Tibial artery (tissue), 4 donors: ENCODE results near the gene WDR13.
"Not testable (repeated sequence)": the region's sequence is repeated elsewhere in the genome, so short reads cannot be mapped to it uniquely, and the experiment has no call there.

Source experiments
- DNase-seq, 2 donors: peaks; one replicate each; pipeline ENCODE4 v3.0.0-alpha.2; 2019
- H3K27ac ChIP-seq, 2 donors: fragments of 200-600 bp; sonication (generic) in 1 of 2; 1 replicate in 1 of 2; 2 replicates in 1 of 2; pipeline ENCODE4 v1.5.1; 2018 to 2019; ENCODE audit warnings: mild to moderate bottlenecking in 1 of 2
- H3K27me3 ChIP-seq, 2 donors: fragments of 200-600 bp; sonication (generic) in 1 of 2; one replicate each; pipeline versions ENCODE4 v1.5.1 to v1.6.0; 2016 to 2019
- H3K36me3 ChIP-seq, 3 donors: fragments of 200-600 bp; sonication (generic) in 2 of 3; one replicate each; pipeline ENCODE4 v1.5.1; 2016 to 2019; ENCODE audit warnings: mild to moderate bottlenecking in 2 of 3
- H3K4me1 ChIP-seq, 4 donors: fragments of 200-600 bp; sonication (generic) in 2 of 4; 1 replicate in 3 of 4; 2 replicates in 1 of 4; pipeline ENCODE4 v1.5.1; 2016 to 2019
- H3K4me3 ChIP-seq, 2 donors: fragments of 200-600 bp; sonication (generic) in 1 of 2; 1 replicate in 1 of 2; 2 replicates in 1 of 2; pipeline ENCODE4 v1.5.1; 2018 to 2019; ENCODE audit warnings: mild to moderate bottlenecking in 2 of 2
- H3K9me3 ChIP-seq, 3 donors: fragments of 200-600 bp; sonication (generic) in 1 of 3; one replicate each; pipeline ENCODE4 v1.5.1; 2016 to 2019
- intact Hi-C: fragments of 100-400 bp; cut with DNase I; formaldehyde crosslinking; loops from one replicate; pipeline ENCODE4 v1.15.0; 2023; ENCODE audit warnings: low total_unique reads
- TF ChIP-seq, protein P1 (sequence below), 2 experiments: fragments of 200-600 bp in 1 of 2; fragments of 450-650 bp in 1 of 2; IDR thresholded peaks; one replicate each; pipeline ENCODE4 v1.5.1; 2017 to 2019; ENCODE audit warnings: antibody characterized with exemption in 2 of 2, mild to moderate bottlenecking in 1 of 2, moderate library complexity in 1 of 2

The WDR13 gene

DNA sequence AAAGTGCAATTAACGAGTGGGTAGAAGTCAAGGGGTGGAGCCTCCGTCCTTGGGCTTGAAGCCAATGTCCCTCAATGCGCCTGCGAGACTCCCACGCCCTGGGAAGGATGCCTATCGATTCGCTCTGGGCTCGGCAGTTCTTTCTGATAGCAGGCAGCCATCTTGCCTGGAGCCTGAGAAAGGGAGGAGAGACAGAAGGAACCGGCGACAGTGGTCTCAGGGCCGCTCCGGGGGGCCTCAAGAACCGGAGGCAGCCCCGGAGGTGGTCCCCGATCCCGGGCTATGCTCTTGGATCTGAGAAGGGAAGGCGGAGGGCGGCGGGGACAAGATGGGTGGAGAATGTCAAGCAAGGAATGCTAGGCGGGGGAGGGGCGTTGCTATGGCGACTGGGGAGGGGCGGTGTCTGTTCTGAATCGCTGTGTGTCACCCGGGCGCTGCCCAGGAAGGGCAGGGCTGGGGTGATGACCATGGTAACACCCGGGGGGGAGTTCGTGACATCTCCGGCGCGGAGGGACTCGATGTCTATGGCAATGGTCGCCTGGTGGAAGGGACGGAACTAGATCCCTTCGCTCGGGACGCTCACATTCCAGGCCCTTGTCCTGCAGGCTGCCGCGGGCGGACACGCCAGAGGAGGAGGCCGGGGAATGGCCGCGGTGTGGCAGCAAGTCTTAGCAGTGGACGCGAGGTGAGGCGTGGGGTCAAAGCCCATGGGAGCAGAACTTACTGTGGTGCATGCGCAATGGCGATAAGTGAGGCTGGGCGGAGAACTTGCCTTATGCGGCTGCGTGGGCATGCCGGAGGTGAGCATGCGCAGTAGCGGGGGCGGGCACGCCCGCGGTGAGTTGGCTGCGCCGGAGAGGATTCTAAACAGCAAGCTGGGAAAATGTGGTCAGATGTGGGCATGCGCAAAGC is at the start of gene WDR13:
Gene WDR13 (plus strand): TSS at position 140 of the 912 bp plus-strand sequence. CDS start 505 bp downstream, at position 645.
- peak; percentile 89 to 96 for DNase-seq
- H3K4me1 ChIP-seq = peaks cover 0 to 8% (median 5%) of the 10 kb centered on the region in 4 donors
- intact Hi-C loops = loop anchor here (10.0 kb wide), 1 partner anchor 123 kb away; the partner anchor contains the start of genes FTSJ1 and SLC38A5
- H3K4me3 ChIP-seq = peak within 1 kb of the TSS; percentile 63 to 65
- H3K36me3 ChIP-seq = peaks cover 14 to 38% (median 32%) of the 10 kb centered on the region in 3 donors
- no peaks in the 10 kb centered on the region for H3K9me3 ChIP-seq
- peak within 1 kb of the TSS; percentile 93 to 94 for H3K27ac ChIP-seq
- no peaks in the 10 kb centered on the region for H3K27me3 ChIP-seq
- TF ChIP-seq, protein P1, sequence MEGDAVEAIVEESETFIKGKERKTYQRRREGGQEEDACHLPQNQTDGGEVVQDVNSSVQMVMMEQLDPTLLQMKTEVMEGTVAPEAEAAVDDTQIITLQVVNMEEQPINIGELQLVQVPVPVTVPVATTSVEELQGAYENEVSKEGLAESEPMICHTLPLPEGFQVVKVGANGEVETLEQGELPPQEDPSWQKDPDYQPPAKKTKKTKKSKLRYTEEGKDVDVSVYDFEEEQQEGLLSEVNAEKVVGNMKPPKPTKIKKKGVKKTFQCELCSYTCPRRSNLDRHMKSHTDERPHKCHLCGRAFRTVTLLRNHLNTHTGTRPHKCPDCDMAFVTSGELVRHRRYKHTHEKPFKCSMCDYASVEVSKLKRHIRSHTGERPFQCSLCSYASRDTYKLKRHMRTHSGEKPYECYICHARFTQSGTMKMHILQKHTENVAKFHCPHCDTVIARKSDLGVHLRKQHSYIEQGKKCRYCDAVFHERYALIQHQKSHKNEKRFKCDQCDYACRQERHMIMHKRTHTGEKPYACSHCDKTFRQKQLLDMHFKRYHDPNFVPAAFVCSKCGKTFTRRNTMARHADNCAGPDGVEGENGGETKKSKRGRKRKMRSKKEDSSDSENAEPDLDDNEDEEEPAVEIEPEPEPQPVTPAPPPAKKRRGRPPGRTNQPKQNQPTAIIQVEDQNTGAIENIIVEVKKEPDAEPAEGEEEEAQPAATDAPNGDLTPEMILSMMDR (IDR thresholded peaks at IDR 0.05) = no peak

DNA sequence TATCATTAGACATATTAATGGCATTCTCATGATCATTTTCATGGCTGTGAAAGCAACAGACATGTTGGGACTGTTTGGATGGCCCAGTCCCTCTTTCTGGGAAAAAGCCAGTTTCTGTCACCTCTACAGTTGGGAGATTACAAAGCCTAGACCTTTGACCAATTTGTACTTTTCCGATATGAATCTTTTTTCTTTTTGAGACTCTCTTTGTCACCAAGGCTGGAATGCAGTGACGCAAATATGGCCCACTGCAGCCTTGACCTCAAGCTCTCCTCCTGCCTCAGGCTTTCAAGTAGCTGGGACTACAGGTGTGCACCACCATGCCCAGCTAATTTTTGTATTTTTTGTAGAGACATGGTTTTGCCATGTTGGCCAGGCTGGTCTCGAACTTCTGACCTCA is 48.4 kb upstream of the WDR13 start:
- H3K27ac ChIP-seq = no peak overlapping the region
- H3K9me3 ChIP-seq = no peaks in the 10 kb centered on the region
- TF ChIP-seq, protein P1 (IDR thresholded peaks at IDR 0.05) = no peak
- H3K4me1 ChIP-seq = no peaks in the 10 kb centered on the region
- intact Hi-C loops = no loop called here
- DNase-seq = no peak
- no peak overlapping the region for H3K4me3 ChIP-seq
- H3K27me3 ChIP-seq = no peaks in the 10 kb centered on the region
- peaks cover 0 to 40% (median 10%) of the 10 kb centered on the region in 3 donors for H3K36me3 ChIP-seq

DNA sequence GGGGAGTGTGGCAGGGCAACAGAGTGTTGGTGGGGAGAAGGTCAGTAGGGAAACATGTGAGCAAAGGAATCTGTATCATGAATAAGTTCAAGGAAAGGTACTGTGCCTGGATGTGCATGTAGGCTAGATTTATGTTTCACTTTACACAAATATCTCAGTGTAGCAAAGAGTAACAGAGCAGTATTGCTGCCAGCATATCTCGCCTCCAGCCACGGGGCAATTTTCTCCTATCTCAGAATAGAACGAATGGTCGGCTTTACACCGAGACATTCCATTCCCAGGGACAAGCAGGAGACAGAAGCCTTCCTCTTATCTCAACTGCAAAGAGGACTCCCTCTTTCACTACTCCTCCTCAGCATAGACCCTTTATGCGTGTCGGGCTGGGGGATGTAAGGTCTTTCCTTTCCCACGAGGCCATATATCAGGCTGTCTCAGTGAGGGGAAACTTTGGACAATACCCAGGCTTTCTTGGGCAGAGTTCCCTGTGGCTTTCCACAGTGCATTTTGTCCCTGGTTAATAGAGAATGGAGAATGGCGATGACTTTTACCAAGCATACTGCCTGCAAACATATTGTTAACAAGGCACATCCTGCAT is 41.5 kb upstream of the WDR13 start:
- DNase-seq, intact Hi-C loops, H3K4me3 ChIP-seq, H3K9me3 ChIP-seq, H3K27ac ChIP-seq, H3K27me3 ChIP-seq, H3K4me1 ChIP-seq: not testable (repeated sequence)
- peaks cover 0 to 54% (median 26%) of the 10 kb centered on the region in 3 donors for H3K36me3 ChIP-seq

DNA sequence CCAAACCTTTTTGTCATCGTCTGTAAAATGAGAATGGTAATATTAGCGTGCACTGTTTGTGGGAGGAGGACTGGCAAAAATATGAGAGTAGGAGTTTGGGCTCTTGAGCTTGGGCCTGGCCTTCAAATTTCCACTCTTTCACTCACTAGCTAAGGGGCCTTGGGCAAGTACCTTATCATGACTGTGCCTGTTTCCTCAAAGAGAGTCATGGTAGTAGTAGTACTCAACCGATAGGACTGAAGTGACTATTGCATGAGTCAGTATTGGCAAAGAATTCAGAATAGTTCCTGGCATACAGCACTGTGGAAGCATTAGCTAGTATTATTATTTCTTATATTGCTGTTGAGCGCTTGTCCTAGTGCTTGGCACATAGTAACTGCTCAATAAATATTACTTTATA is 39.0 kb upstream of the WDR13 start:
- intact Hi-C loops = no loop called here
- Histone ChIP-seq H3K4me1 (no peaks in the 10 kb centered on the region), H3K9me3 (no peaks in the 10 kb centered on the region), H3K27ac (no peak overlapping the region), H3K27me3 (no peaks in the 10 kb centered on the region), H3K36me3 (peaks cover 0 to 63% (median 31%) of the 10 kb centered on the region in 3 donors), H3K4me3 (no peak overlapping the region)
- TF ChIP-seq, protein P1 (IDR thresholded peaks at IDR 0.05) = no peak
- DNase-seq = no peak

DNA sequence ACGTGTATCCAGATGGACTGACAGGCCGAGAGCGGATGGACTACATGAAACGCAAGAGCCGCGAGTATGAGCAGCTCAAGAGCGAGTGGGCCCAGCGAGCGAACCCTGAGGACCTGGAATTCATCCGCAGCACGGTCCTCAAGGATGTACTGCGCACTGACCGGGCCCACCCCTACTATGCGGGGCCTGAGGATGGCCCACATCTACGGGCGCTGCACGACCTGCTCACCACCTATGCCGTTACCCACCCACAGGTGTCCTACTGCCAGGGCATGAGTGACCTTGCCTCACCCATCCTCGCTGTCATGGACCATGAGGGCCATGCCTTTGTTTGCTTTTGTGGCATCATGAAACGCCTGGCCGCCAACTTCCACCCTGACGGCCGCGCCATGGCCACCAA is 37.7 kb upstream of the WDR13 start:
- intact Hi-C loops = no loop called here
- no peaks in the 10 kb centered on the region for H3K9me3 ChIP-seq
- no peak overlapping the region for H3K4me3 ChIP-seq
- no peaks in the 10 kb centered on the region for H3K27me3 ChIP-seq
- peaks cover 0 to 75% (median 30%) of the 10 kb centered on the region in 3 donors for H3K36me3 ChIP-seq
- H3K4me1 ChIP-seq = no peaks in the 10 kb centered on the region
- no peak for DNase-seq
- H3K27ac ChIP-seq = no peak overlapping the region
- TF ChIP-seq, protein P1 (IDR thresholded peaks at IDR 0.05) = no peak

DNA sequence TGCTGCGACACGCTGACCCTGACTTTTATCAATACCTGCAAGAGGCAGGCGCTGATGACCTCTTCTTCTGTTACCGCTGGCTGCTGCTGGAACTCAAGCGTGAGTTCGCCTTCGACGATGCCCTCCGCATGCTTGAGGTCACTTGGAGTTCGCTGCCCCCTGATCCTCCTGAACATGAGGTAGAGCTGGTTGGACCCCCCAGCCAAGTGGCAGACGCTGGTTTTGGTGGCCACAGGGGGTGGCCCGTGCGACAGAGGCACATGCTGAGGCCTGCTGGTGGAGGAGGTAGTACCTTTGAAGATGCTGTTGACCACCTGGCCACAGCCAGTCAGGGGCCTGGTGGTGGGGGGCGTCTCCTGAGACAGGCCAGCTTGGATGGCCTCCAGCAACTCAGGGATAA is 37.2 kb upstream of the WDR13 start:
- DNase-seq = no peak
- H3K9me3 ChIP-seq = no peaks in the 10 kb centered on the region
- H3K4me3 ChIP-seq = no peak overlapping the region
- no peak overlapping the region for H3K27ac ChIP-seq
- TF ChIP-seq, protein P1 (IDR thresholded peaks at IDR 0.05) = no peak
- H3K36me3 ChIP-seq = peaks cover 0 to 73% (median 26%) of the 10 kb centered on the region in 3 donors
- no peaks in the 10 kb centered on the region for H3K4me1 ChIP-seq
- H3K27me3 ChIP-seq = no peaks in the 10 kb centered on the region
- intact Hi-C loops = no loop called here
